Measurements from ENCODE around the gene MAGI2. TPM values are rescaled to one million over a fixed set of nuclear protein-coding genes. Genes with fewer than 3 reads are reported as not detected.

MAGI2 gene
- total and polyA plus RNA-seq, 2 donors (not counting 3 experiments of a cell fraction or from before 2014, with no cell fraction given) = 0.28 to 6.0 TPM

- dilution Hi-C loops (cut with MboI; ENCODE audit: extremely low pct_ligation_motif_present, low sequenced_read_pairs) = no loop called here
- H3K4me3 ChIP-seq (replicated peaks in 1 of 3; ENCODE audit: insufficient read depth in 1 of 3, low read depth in 1 of 3, low read length in 3 of 3) = no peak overlapping the region
- no TSS peak for BruUV-seq (replicated peaks)
- FAIRE-seq = no peak
- H3K79me2 ChIP-seq (ENCODE audit: control insufficient read depth, insufficient read depth, low read length) = no peaks in the 10 kb centered on the region
- no peak for DNase-seq (ENCODE audit: low read depth, low spot score)
- H3K4me1 ChIP-seq (ENCODE audit: control insufficient read depth, extremely low read depth, insufficient read depth, low read length) = no peaks in the 10 kb centered on the region
- intact Hi-C loops (cut with micrococcal nuclease) = no loop called here
- no peaks in the 10 kb centered on the region for H3K9me1 ChIP-seq (replicated peaks; ENCODE audit: control insufficient read depth, extremely low read depth, insufficient read depth, low read length)
- H3K36me3 ChIP-seq (ENCODE audit: control insufficient read depth in 2 of 2, extremely low read depth in 1 of 2, insufficient read depth in 2 of 2, low read length in 2 of 2) = no peaks in the 10 kb centered on the region
- POLR2A ChIA-PET = no interaction called here
- no peak overlapping the region for H3K27ac ChIP-seq (ENCODE audit: insufficient read depth, low read depth, low read length)
- no peaks in the 10 kb centered on the region for H3K9me3 ChIP-seq (replicated peaks; ENCODE audit: control insufficient read depth, insufficient read depth, low read length)
- no peaks in the 10 kb centered on the region for H3K27me3 ChIP-seq (ENCODE audit: control insufficient read depth in 2 of 2, insufficient read depth in 2 of 2, low read length in 2 of 2)
- CTCF ChIA-PET = interaction anchor here (1.2 to 1.5 kb wide), 2 partner anchors 16 to 743 kb away, joined by 3 to 6 read pairs; no protein-coding TSS in a partner anchor
- H3K4me2 ChIP-seq (ENCODE audit: insufficient read depth, low read length) = no peak overlapping the region
- no peak overlapping the region for H2AFZ ChIP-seq (ENCODE audit: low read depth, low read length)
- H4K20me1 ChIP-seq (replicated peaks; ENCODE audit: control insufficient read depth, extremely low read depth, insufficient read depth, low read length) = peaks cover 2% of the 10 kb centered on the region
- TF ChIP-seq MYC (IDR thresholded peaks at IDR 0.05; ENCODE audit: low read depth, low read length) = no peak
- no peak for TF ChIP-seq MAX (IDR thresholded peaks at IDR 0.05; ENCODE audit: insufficient read depth, insufficient read length)
- TF ChIP-seq EZH2 (IDR thresholded peaks at IDR 0.05; ENCODE audit: borderline replicate concordance, low read depth, low read length, severe bottlenecking) = no peak
- no peak for TF ChIP-seq POLR2A (IDR thresholded peaks at IDR 0.05; ENCODE audit: low read depth, low read length)
- TF ChIP-seq FOS (IDR thresholded peaks at IDR 0.05; ENCODE audit: borderline replicate concordance, insufficient read depth, low read length) = no peak
- TF ChIP-seq GATA2 (IDR thresholded peaks at IDR 0.05; ENCODE audit: insufficient read depth, insufficient read length, low read depth, low read length) = no peak
- no peak for TF ChIP-seq POLR2AphosphoS5 (IDR thresholded peaks at IDR 0.05; ENCODE audit: insufficient read depth, low read depth, low read length)
- no peak for TF ChIP-seq JUN (IDR thresholded peaks at IDR 0.05; ENCODE audit: borderline replicate concordance, insufficient read depth, insufficient read length, low read depth)
- no peak for TF ChIP-seq CTCF (IDR thresholded peaks at IDR 0.05; ENCODE audit: extremely low read depth in 1 of 2, insufficient read depth in 1 of 2, low read depth in 1 of 2, low read length in 2 of 2)
- H3K9ac ChIP-seq (replicated peaks; ENCODE audit: extremely low read depth, insufficient read depth, low read length) = no peak overlapping the region
Observed at GRCh38 chr7:79304711-79305110, 148.8 kb downstream of the MAGI2 start.
